22Rv1 (cell line): ENCODE measurements around the gene LSAMP.

ENCODE experiments used
- CTCF ChIP-seq: fragments of 450-650 bp; IDR thresholded peaks from 2 replicates; pipeline ENCODE4 v1.5.1; 2017; ENCODE audit warnings: mild to moderate bottlenecking
- ZFX ChIP-seq: fragments of 450-650 bp; IDR thresholded peaks from 2 replicates; pipeline ENCODE4 v1.6.1; 2017; ENCODE audit warnings: antibody characterized with exemption, borderline replicate concordance

GRCh38 chr3:115982629-115983028, 462.7 kb downstream of the LSAMP start:
- TF ChIP-seq CTCF (no peak), ZFX (no peak)
